HG03354 (cell line): Measurements from ENCODE around the gene UNC45B.
A peak's percentile ranks its signal among the peaks of the same experiment; 100 is the strongest.
"Not testable (repeated sequence)": the region's sequence is repeated elsewhere in the genome, so short reads cannot be mapped to it uniquely, and the experiment has no call there.

Experiments
- ATAC-seq: cut with Tn5 transposase; IDR thresholded peaks from one replicate; pipeline ENCODE4 v1.9.1; 2021; ENCODE audit warnings: mild to moderate bottlenecking; ENCODE audit not compliant: unreplicated experiment, poor library complexity, severe bottlenecking

Gene UNC45B

DNA sequence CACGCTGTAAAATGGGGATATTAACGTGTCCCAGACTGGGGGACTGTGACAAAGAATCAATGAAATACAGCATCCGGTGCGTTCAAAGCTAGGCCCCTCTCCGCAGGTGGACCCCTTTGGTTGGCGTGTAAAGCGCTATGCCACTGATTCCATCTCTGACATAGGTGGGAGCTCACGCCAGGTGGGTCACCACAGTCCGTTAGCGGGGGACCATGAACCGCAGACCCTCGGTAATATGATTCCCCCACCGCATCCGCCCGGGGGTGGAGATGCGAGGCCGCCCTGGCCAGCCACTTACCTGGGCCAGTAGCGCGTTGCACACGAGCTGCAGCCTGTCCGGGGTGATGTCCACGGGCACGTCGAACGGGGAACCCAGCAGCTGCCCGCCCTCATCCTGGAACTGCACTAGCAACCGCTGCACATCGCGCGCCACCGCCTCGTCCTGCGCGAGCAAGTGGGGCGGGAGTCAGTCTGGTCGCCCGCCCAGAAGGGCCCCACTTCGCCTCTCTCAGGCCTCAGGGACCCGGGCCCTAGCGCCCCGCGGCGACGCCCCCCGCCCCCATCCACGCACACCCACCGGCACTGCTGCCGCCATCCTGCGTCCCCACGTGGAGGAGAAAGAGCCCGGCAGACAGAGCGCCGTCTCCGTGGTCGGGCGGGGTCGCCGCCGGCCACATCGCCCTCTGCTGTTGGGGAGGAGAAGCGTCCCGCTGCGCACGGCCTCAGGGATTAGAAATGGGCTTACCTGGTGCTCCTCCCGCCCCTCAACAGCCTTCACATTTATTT, 5.7 kb upstream of the UNC45B start, which contains the start of gene NLE1:
TSS of gene NLE1 (minus strand) at position 623 of the 786 bp plus-strand sequence. CDS start at position 595, 28 bp downstream.
- ATAC-seq: peak; percentile 89

DNA sequence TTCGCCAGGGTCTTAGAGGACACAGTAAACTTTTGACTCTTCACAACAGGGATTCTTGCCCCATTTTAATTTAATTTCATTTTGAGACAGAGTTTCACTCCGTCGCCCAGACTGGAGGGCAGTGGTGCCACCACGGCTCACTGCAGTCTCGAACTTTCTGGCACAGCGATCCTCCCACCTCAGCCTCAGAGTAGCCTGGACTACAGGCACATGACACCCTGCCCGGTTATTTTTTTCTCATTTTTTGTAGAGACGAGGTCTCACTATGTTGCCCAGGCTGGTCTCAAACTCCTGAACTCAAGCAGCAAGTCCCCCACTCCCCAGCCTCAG, 5.2 kb upstream of the UNC45B start:
- no peak for ATAC-seq

DNA sequence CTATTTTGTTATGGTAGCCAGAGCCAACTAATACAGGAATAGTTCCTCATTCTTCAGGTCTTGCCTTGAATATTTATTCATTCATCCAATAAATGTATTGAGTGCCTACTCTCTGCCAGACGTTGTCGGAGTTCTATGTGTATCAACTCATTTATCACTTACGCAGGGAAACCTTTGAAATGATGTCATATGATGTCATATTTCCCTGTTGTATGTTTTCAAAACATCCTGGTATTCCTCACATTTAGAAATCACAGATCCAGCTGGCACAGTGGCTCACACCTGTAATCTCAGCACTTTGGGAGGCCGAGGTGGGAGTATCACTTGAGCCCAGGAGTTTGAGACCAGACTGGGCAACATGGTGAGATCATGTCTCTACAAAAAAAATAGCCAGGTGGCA, 2.8 kb upstream of the UNC45B start:
- no peak for ATAC-seq

DNA sequence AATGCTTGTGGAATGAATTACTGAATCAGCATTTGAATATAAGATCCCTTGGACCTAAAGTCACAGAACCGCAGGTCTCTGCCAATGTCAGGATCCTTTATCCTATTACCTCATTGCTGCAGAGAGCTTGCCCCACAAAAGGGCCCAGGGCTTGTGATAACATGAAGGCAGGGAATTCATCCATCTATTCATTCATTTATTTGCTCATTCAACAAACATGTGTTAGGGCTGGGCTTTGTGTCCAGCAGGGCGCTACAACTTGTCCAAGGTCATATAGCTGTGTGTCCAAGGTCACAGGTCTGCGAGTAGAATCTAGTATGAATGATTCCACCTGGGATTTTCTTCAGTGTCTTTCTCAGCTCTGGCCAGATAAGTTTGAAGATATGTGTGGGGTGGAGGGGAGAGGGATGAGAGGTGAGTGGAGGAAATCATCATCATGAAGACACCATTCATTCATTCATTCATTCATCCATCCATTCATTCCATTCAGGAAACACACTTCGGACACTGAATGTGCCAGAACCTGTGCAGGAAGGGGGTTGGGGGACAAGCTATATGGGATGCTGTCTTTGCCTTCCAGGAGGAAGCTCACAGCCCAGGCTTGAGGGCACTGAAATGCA, 1.3 kb upstream of the UNC45B start:
- no peak for ATAC-seq

DNA sequence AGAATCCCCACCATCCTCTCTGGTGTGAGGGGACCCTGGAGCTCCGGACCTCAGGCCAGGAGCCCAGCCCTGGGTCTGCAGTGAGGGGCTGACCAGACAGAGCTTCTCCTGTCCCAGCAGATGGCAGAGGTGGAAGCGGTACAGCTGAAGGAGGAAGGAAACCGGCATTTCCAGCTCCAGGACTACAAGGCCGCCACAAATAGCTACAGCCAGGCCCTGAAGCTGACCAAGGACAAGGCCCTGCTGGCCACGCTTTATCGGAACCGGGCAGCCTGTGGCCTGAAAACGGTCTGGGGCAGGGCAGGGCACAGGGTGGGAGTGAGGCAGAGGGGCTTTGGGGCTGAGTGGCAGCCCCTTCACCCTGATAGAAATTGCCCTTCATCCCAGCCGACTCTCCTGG, 527 bp downstream of the UNC45B start:
- no peak for ATAC-seq

GRCh38 chr17:35149941-35150340, 2.3 kb downstream of the UNC45B start:
- ATAC-seq: no peak

- not testable (repeated sequence) for ATAC-seq
These were observed 3.5 kb downstream of the UNC45B start for GRCh38 chr17:35151080-35151479.

DNA sequence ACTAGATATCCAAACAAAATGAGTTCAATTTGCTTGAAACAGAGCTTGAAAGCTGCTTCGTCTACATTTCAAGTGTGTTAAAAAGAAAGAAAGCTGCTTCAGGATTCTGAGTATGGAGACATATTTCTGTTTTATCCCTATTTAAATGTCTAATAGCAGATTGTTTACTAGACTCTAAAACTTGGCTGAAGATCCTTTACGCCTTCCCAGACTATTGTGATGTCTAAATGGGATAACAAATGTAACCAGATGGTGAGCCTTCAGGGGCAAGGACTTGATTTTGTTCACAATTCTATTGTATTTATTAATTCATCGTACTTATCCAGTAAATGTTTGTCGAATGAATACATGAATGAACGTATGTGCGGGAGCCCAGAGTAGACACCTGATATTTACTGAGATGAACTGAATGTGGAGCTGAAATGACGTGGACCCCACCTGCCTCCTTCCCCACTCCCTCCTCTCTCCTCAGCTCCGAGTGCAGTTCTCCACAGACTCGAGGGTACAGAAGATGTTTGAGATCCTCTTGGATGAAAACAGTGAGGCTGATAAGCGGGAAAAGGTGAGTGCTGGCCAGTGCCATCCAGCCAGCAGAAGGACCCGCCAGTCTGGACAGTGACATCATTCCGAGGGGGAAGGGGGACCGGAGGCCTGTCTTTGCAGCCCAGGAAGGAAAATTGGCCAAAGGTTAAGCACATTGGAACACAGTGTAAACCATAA, 5.0 kb downstream of the UNC45B start:
- no peak for ATAC-seq

- no peak for ATAC-seq
These were observed 6.9 kb downstream of the UNC45B start for GRCh38 chr17:35154196-35155165.

DNA sequence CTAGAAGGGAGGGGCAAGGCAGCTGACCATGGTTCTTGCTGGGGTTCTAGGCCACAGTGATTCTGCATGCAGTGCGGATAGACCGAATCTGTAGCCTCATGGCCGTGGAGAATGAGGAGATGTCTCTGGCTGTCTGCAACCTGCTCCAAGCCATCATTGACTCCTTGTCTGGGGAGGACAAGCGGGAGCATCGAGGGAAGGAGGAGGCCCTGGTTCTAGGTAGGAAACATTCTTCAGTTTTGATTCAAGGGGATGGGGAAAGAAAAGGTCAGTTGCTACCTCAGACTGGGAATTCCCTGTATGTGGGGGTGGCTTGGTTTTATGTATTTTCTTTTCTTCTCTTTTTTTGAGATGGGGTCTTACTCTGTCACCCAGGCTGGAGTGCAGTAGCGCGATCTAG, 7.6 kb downstream of the UNC45B start:
- no peak for ATAC-seq

- no peak for ATAC-seq
These were observed 12.3 kb downstream of the UNC45B start for GRCh38 chr17:35159940-35160339.

DNA sequence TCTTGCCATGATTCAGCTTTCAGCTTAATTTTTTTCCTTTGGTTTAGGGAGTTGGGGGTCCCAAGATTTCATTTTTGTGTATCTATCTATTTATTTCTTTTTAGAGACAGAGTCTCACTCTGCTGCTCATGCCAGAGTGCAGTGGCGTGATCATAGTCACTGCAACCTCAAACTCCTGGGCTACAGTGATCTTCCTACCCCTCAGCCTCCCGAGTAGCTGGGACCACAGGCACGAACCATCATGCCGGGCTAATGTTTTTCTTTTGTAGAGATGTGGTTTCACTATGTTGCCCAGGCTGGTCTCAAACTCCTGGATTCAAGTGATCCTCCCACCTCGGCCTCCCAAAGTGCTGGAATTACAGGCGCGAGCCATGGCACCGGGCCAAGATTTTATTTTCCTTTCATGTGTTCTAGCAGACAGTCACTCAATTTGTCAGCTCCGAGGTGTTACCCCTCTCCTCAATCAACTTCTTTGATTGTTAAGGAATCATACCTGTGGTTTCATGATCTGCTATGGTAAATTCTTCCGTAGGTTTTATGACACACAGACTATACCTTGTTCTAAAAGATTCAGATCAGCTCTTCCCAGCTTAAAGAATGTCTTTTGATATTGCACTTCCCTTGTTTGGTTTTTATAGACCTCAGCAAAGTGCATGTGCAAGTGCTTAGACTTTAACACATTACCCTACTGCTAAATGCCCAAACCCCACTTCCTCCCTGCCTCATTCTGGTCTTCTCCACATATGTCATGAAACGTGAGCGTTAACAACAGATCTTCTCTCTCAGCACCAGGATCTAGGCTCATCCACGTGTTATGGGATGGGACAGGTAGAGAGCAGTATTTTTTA, 13.0 kb downstream of the UNC45B start:
- ATAC-seq: no peak

DNA sequence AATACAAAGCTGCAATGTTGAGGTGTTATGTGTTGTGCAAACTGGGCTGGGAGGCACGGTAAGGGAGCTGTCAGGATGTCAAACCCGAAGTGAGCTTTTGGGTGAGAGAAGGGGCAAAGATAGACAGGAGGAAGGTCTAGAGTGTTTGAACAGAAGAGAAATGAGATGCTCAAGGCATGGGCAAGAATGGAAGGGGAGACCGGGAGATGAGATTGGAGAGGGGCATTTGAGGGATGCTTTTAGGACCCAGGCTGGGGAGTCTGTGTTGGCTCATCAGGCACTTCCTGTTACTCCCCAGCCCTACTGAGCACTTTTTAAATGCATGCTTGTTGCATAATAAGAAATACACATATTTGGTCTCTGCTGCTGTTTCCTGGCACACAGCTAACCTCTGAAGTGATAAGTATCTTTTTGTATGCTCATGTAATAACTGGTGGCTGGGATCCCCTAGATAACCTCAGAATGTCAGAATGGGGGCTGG, 13.7 kb downstream of the UNC45B start:
- no peak for ATAC-seq

- ATAC-seq: no peak
These were observed 15.1 kb downstream of the UNC45B start for GRCh38 chr17:35162755-35163154.

DNA sequence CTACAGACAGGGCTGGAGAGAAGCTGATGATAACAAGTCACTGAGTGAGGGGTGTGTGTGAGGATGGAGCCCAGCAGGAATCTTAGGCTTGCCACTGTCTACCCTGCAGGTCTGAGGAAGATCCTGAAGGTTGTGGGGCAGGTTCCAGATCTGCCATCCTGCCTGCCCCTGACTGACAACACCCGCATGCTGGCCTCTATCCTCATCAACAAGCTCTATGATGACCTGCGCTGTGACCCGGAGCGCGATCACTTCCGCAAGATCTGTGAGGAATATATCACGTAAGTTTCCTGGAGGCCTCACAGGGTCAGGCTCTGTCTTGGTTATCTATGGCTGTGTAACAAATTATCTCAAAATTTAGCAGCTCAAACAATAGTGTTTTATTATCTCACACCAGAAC, 16.3 kb downstream of the UNC45B start:
- no peak for ATAC-seq

- ATAC-seq: no peak
These were observed 17.1 kb downstream of the UNC45B start for GRCh38 chr17:35164716-35165115.

DNA sequence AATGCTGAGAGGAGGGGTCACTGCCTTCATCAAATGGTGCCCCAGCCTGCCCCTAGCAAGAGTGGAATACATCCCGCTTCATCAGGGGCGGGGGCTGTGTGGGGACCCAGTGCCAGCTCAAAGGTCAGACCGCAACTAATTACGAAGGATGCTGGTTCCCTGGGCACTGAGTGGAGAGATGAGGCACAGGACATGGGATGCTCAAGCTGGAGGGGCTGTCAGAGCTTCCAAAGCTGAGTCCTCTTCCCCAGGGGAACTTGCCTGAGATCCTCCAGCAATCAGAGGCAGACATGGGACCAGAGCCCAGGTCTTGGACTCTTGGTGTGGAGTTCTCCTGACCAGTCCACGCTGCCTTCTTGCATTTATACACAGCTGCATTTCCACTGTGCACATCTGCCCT, 18.9 kb downstream of the UNC45B start:
- no peak for ATAC-seq

GRCh38 chr17:35167046-35167445, 19.4 kb downstream of the UNC45B start:
- ATAC-seq: no peak

DNA sequence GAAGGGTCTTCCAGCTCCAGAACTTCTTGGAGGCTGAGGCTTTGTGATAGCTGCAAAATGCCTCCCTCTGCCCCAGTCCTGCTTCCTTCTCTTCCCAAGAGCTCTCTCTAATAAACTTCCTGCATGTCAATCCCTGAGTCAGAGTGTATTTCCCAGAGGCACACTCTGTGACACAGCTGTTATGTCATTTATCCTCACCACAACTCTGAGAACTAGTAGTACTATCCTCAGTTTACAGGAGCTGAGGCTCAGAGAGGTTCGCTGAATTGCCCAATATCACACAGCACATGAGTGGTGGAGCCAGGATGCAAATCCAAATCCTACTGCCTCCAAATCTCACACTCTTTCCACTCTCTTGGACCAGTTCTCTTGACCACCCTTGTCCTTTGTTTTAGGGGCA, 20.0 kb downstream of the UNC45B start:
- ATAC-seq: no peak
